ENCODE data around the gene RPA3.

GRCh38 chr7:7639847-7640220 is 78.6 kb downstream of the RPA3 start:
- TF ChIP-seq YY1 (IDR thresholded peaks at IDR 0.05; ENCODE audit: insufficient read depth, insufficient read length) (no peak), ZNF274 (IDR thresholded peaks at IDR 0.05; ENCODE audit: low read depth, low read length) (no peak), SUZ12 (IDR thresholded peaks at IDR 0.05; ENCODE audit: extremely low read depth, insufficient read depth, insufficient read length) (no peak)
